Neural crest cell (in vitro differentiated cells): ENCODE measurements around the gene CARD8. TPM values are rescaled to one million over a fixed set of nuclear protein-coding genes. Genes with fewer than 3 reads are reported as not detected.
"Not testable (repeated sequence)": the region's sequence is repeated elsewhere in the genome, so short reads cannot be mapped to it uniquely, and the experiment has no call there.

Experiments
- DNase-seq: peaks from one replicate; pipeline ENCODE4 v3.0.0; 2021; ENCODE audit warnings: low read depth, mixed read lengths, low spot score
- H3K27ac Mint-ChIP-seq: one replicate; pipeline ENCODE4 v1.8.0; 2021; ENCODE audit warnings: mild to moderate bottlenecking, mixed read lengths; ENCODE audit not compliant: unreplicated experiment
- H3K27me3 Mint-ChIP-seq: 2 replicates; pipeline ENCODE4 v1.8.0; 2021; ENCODE audit warnings: low read depth, mild to moderate bottlenecking, mixed read lengths
- H3K36me3 Mint-ChIP-seq: 2 replicates; pipeline ENCODE4 v1.8.0; 2021; ENCODE audit warnings: low read depth, mild to moderate bottlenecking, mixed read lengths
- H3K4me1 Mint-ChIP-seq: 2 replicates; pipeline ENCODE4 v1.8.0; 2021; ENCODE audit warnings: mixed read lengths
- H3K4me3 Mint-ChIP-seq: one replicate; pipeline ENCODE4 v1.8.0; 2021; ENCODE audit warnings: mild to moderate bottlenecking, mixed read lengths
- H3K9me3 Mint-ChIP-seq: 2 replicates; pipeline ENCODE4 v1.8.0; 2021; ENCODE audit warnings: mixed read lengths
- CTCF ChIP-seq: fragments of 200-600 bp; sonication (generic); conservative IDR thresholded peaks from 2 replicates; pipeline ENCODE4 v1.5.0; 2021; ENCODE audit warnings: antibody characterized with exemption, mild to moderate bottlenecking
- total RNA-seq: library from RNA; stranded (reverse); gene quantifications from 2 replicates; pipeline ENCODE4 v1.2.1, GENCODE V29; 2021

Gene CARD8
- total RNA-seq, 1 donor from 2014 or later, result 65.8 TPM

- no peak for TF ChIP-seq CTCF
- no peak for DNase-seq
- Mint-ChIP-seq H3K9me3 (no peaks in the 10 kb centered on the region), H3K27ac (no peak overlapping the region), H3K4me1 (peaks cover 38% of the 10 kb centered on the region), H3K36me3 (peaks cover 8% of the 10 kb centered on the region), H3K4me3 (no peak overlapping the region), H3K27me3 (no peaks in the 10 kb centered on the region)
These were observed 18.5 kb upstream of the CARD8 start for GRCh38 chr19:48274173-48274572.

GRCh38 chr19:48271531-48272151, 15.9 kb upstream of the CARD8 start:
- Mint-ChIP-seq H3K27ac (peak overlapping the region; percentile 99), H3K4me3 (peak overlapping the region; percentile 93), H3K4me1 (peaks cover 33% of the 10 kb centered on the region), H3K27me3 (no peaks in the 10 kb centered on the region), H3K36me3 (peaks cover 3% of the 10 kb centered on the region), H3K9me3 (no peaks in the 10 kb centered on the region)
- TF ChIP-seq CTCF, result no peak
- peak; percentile 58 for DNase-seq

DNA sequence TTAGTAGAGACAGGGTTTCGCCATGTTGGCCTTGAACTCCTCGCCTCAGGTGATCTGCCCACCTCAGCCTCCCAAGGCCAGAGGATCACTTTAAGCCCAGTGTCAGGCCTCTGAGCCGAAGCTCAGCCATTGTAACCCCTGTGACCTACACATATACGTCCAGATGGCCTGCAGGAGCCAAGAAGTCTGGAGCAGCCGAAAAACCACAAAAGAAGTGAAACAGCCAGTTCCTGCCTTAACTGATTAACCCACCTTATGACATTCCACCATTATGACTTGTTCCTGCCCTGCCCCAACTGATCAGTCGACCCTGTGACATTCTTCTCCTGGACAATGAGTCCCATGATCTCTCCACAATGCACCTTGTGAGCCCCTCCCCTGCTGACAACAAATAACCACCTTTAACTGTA, 13.9 kb upstream of the CARD8 start:
- not testable (repeated sequence) for H3K9me3 Mint-ChIP-seq, DNase-seq

GRCh38 chr19:48265326-48265725, 9.6 kb upstream of the CARD8 start:
- DNase-seq, H3K36me3 Mint-ChIP-seq, H3K9me3 Mint-ChIP-seq, H3K27ac Mint-ChIP-seq, H3K4me3 Mint-ChIP-seq: not testable (repeated sequence)
- Mint-ChIP-seq H3K4me1 (peaks cover 10% of the 10 kb centered on the region), H3K27me3 (peaks cover 16% of the 10 kb centered on the region)

More for the DNA sequence above, 13.9 kb upstream of the CARD8 start:
- Mint-ChIP-seq H3K4me1 (peaks cover 29% of the 10 kb centered on the region), H3K4me3 (peak overlapping the region; percentile 88)
- not testable (repeated sequence) for H3K27me3 Mint-ChIP-seq, H3K27ac Mint-ChIP-seq, H3K36me3 Mint-ChIP-seq

- not testable (repeated sequence) for DNase-seq, H3K27ac Mint-ChIP-seq, H3K9me3 Mint-ChIP-seq, H3K36me3 Mint-ChIP-seq
- Mint-ChIP-seq H3K4me3 (peak overlapping the region; percentile 86), H3K27me3 (peaks cover 16% of the 10 kb centered on the region), H3K4me1 (peaks cover 19% of the 10 kb centered on the region)
These were observed 4.6 kb upstream of the CARD8 start for GRCh38 chr19:48260359-48260714.

GRCh38 chr19:48258992-48259391, 3.3 kb upstream of the CARD8 start:
- not testable (repeated sequence) for DNase-seq, H3K9me3 Mint-ChIP-seq, H3K4me3 Mint-ChIP-seq, H3K36me3 Mint-ChIP-seq, H3K27me3 Mint-ChIP-seq, H3K27ac Mint-ChIP-seq
- H3K4me1 Mint-ChIP-seq, result peaks cover 30% of the 10 kb centered on the region

DNA sequence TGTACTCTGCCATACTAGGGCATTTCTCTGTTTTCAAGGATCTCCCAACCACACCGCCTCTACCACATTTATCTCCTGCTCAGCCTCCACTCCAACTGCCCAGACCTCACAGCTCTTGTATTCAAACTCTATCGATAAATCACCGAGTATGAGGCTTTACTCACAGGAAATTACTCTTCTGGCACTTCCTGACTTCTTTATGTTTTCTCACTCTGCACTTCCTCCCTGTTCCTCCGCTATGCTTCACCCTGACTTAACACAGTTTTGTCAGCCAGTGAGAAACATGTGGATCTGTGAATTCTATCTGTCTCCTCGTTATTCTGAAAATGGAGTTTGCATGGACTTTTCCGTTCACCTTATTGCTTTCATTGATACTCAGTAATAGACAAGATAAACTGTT, 2.6 kb upstream of the CARD8 start:
- H3K9me3 Mint-ChIP-seq, result no peaks in the 10 kb centered on the region

More for the DNA sequence above, 2.6 kb upstream of the CARD8 start:
- Mint-ChIP-seq H3K4me3 (peak overlapping the region; percentile 42), H3K4me1 (peaks cover 37% of the 10 kb centered on the region), H3K27me3 (peaks cover 6% of the 10 kb centered on the region), H3K36me3 (peaks cover 2% of the 10 kb centered on the region), H3K27ac (no peak overlapping the region)
- no peak for TF ChIP-seq CTCF
- DNase-seq, result no peak
